K562 (cell line): ENCODE results near the gene TMPRSS9. TPM values are rescaled to one million over a fixed set of nuclear protein-coding genes. Genes with fewer than 3 reads are reported as not detected.

ENCODE experiments used
- ATAC-seq: fragments of 200-7000 bp; cut with Tn5 transposase; 3 replicates; pipeline ENCODE4 v1.9.1; 2020; ENCODE audit warnings: moderate library complexity
- BruUV-seq: library from RNA; stranded (reverse); fragments of 400-500 nt; replicated peaks from 2 replicates; lab custom pipeline; 2021; lab: Mats Ljungman, UMichigan
- CTCF ChIA-PET: fragments of 300-600 bp; formaldehyde crosslinking; extraction: SDS; loops from one replicate; lab custom pipeline; 2021; ENCODE audit warnings: low intra/inter-chr PET ratio; lab: Yijun Ruan, JAX
- POLR2A ChIA-PET: fragments of 300-600, 350-650 bp; sonication (Branson Sonifier 250); formaldehyde crosslinking; extraction: SDS; loops from one replicate; lab custom pipeline; 2021; ENCODE audit warnings: antibody characterized with exemption, inconsistent platforms; lab: Yijun Ruan, JAX
- DNase-seq, 4 experiments: peaks; one replicate each; pipeline versions ENCODE4 v3.0.0 to v3.0.0-alpha.2; 2011 to 2018; ENCODE audit warnings: low spot score in 3 of 4, mixed read lengths in 3 of 4; ENCODE audit errors: extremely low read depth in 1 of 4
- FAIRE-seq: peaks from 2 replicates; lab custom pipeline; 2011; peaks lifted over from hg19 to GRCh38; lab: Jason Lieb, UNC
- H2AFZ ChIP-seq: 2 replicates; pipeline ENCODE4 v1.6.0; 2011; ENCODE audit warnings: low read depth, low read length, control low read depth, inconsistent platforms
- H3K27ac ChIP-seq: fragments of 200-600 bp; 3 replicates; pipeline ENCODE4 v1.8.0; 2011; ENCODE audit warnings: low read depth, mild to moderate bottlenecking, control low read depth, inconsistent platforms, low read length, moderate library complexity, mixed read lengths; ENCODE audit errors: extremely low read depth
- H3K27me3 ChIP-seq, 2 experiments: fragments of 300-600 bp in 1 of 2; 2 replicates in 1 of 2; 3 replicates in 1 of 2; pipeline versions ENCODE4 v1.6.0 to v1.8.0; 2011; ENCODE audit warnings: inconsistent platforms in 2 of 2, low read length in 2 of 2, mild to moderate bottlenecking in 1 of 2, mixed read lengths in 1 of 2, moderate library complexity in 1 of 2; ENCODE audit not compliant: control insufficient read depth in 2 of 2, insufficient read depth in 2 of 2
- H3K36me3 ChIP-seq: fragments of 300-600 bp; 3 replicates; pipeline ENCODE4 v1.8.0; 2011; ENCODE audit warnings: mild to moderate bottlenecking, low read length, inconsistent platforms; ENCODE audit not compliant: control insufficient read depth, insufficient read depth
- H3K4me1 ChIP-seq, 2 experiments: fragments of 200-600 bp in 1 of 2; replicated peaks in 1 of 2; 2 replicates in 1 of 2; 3 replicates in 1 of 2; pipeline versions ENCODE4 v1.5.1 to v1.8.0; 2011; ENCODE audit warnings: inconsistent platforms in 2 of 2, low read length in 2 of 2, mild to moderate bottlenecking in 1 of 2, mixed read lengths in 1 of 2, moderate library complexity in 1 of 2; ENCODE audit not compliant: control insufficient read depth in 2 of 2, insufficient read depth in 2 of 2
- H3K4me2 ChIP-seq: 2 replicates; pipeline ENCODE4 v1.6.1; 2011; ENCODE audit warnings: low read length, control low read depth, inconsistent platforms, mixed read lengths; ENCODE audit not compliant: insufficient read depth
- H3K4me3 ChIP-seq: fragments of 200-600 bp; sonication (generic), shearing (Covaris generic); 2 replicates; pipeline ENCODE4 v1.5.1; 2016; ENCODE audit warnings: control low read depth, inconsistent platforms
- H3K79me2 ChIP-seq: fragments of 200-600 bp; 3 replicates; pipeline ENCODE4 v1.8.0; 2011; ENCODE audit warnings: low read length, inconsistent platforms; ENCODE audit not compliant: control insufficient read depth, insufficient read depth
- H3K9ac ChIP-seq, 2 experiments: 2 replicates each; pipeline versions ENCODE4 v1.6.0 to v1.6.1; 2011; ENCODE audit warnings: low read depth in 2 of 2, low read length in 2 of 2, control low read depth in 1 of 2, inconsistent platforms in 1 of 2, mild to moderate bottlenecking in 1 of 2, mixed read lengths in 1 of 2; ENCODE audit not compliant: insufficient read depth in 1 of 2
- H3K9me1 ChIP-seq: one replicate; pipeline ENCODE4 v1.6.0; 2011; ENCODE audit warnings: inconsistent platforms, mild to moderate bottlenecking, low read length, moderate library complexity; ENCODE audit not compliant: control insufficient read depth, insufficient read depth
- H3K9me3 ChIP-seq: replicated peaks from 2 replicates; pipeline ENCODE4 v1.5.1; 2011; ENCODE audit warnings: low read depth, low read length, inconsistent platforms; ENCODE audit not compliant: control insufficient read depth, insufficient read depth
- H4K20me1 ChIP-seq: replicated peaks from 2 replicates; pipeline ENCODE4 v1.6.1; 2011; ENCODE audit warnings: low read length, inconsistent platforms, mixed read lengths; ENCODE audit not compliant: control insufficient read depth, insufficient read depth
- ATF3 ChIP-seq, 2 experiments: fragments of 450-650 bp in 1 of 2; sonication (generic) in 1 of 2; formaldehyde crosslinking in 1 of 2; IDR thresholded peaks in 1 of 2; conservative IDR thresholded peaks in 1 of 2; 2 replicates each; pipeline versions ENCODE4 v1.6.1 to v1.8.1; 2016 to 2023; ENCODE audit warnings: mild to moderate bottlenecking in 2 of 2, moderate library complexity in 2 of 2, inconsistent platforms in 1 of 2, missing genetic modification reagents in 1 of 2
- ERF ChIP-seq: fragments of 450-650 bp; formaldehyde crosslinking; IDR thresholded peaks from 2 replicates; pipeline ENCODE4 v1.4.0; 2020; ENCODE audit warnings: mild to moderate bottlenecking, mixed read lengths
- MEF2D ChIP-seq: conservative IDR thresholded peaks from 2 replicates; pipeline ENCODE4 v1.6.1; 2016; ENCODE audit warnings: low read depth, missing genetic modification characterization, missing compliant biosample characterization
- MTF1 ChIP-seq: fragments of 250-450 bp; sonication (Bioruptor Pico); IDR thresholded peaks from 2 replicates; pipeline ENCODE4 v1.9.0; 2021; ENCODE audit warnings: moderate library complexity, mild to moderate bottlenecking, inconsistent platforms, borderline replicate concordance
- MYNN ChIP-seq, 2 experiments: sonication (generic); formaldehyde crosslinking in 1 of 2; IDR thresholded peaks; 2 replicates each; pipeline versions ENCODE4 v1.5.0 to v1.6.1; 2016 to 2020; ENCODE audit warnings: antibody characterized with exemption in 1 of 2, missing genetic modification reagents in 1 of 2
- NFRKB ChIP-seq: fragments of 450-650 bp; IDR thresholded peaks from 2 replicates; pipeline ENCODE4 v1.6.1; 2016; ENCODE audit warnings: low read depth
- POLR2B ChIP-seq: fragments of 450-650 bp; IDR thresholded peaks from 2 replicates; pipeline ENCODE4 v1.6.1; 2018; ENCODE audit warnings: low read depth; ENCODE audit not compliant: partially characterized antibody
- RBM22 ChIP-seq: fragments of 200-400 bp; formaldehyde crosslinking; IDR thresholded peaks from 2 replicates; pipeline ENCODE4 v1.6.1; 2018; ENCODE audit warnings: low read length, low read depth; ENCODE audit not compliant: poor library complexity, severe bottlenecking
- STAT5A ChIP-seq: IDR thresholded peaks from 2 replicates; pipeline ENCODE4 v1.6.1; 2012; ENCODE audit warnings: low read length, inconsistent platforms, borderline replicate concordance
- USF1 ChIP-seq: sonication (generic); formaldehyde crosslinking; IDR thresholded peaks from 2 replicates; pipeline ENCODE4 v1.9.0; 2022; ENCODE audit warnings: mild to moderate bottlenecking, missing genetic modification reagents
- ZHX1 ChIP-seq: fragments of 150-350 bp; conservative IDR thresholded peaks from 2 replicates; pipeline ENCODE4 v1.6.1; 2014; ENCODE audit warnings: low read length
- ZNF133 ChIP-seq: fragments of 250-450 bp; sonication (Bioruptor Pico); IDR thresholded peaks from 2 replicates; pipeline ENCODE4 v1.4.0; 2020; ENCODE audit warnings: mild to moderate bottlenecking
- ZNF253 ChIP-seq: fragments of 250-450 bp; sonication (Bioruptor Pico); conservative IDR thresholded peaks from 2 replicates; pipeline ENCODE4 v1.6.1; 2021; ENCODE audit warnings: mild to moderate bottlenecking
- ZNF280B ChIP-seq: fragments of 250-450 bp; sonication (Bioruptor Pico); IDR thresholded peaks from 2 replicates; pipeline ENCODE4 v1.5.1; 2021; ENCODE audit warnings: mild to moderate bottlenecking
- ZNF668 ChIP-seq: fragments of 250-450 bp; sonication (Bioruptor Pico); IDR thresholded peaks from 2 replicates; pipeline ENCODE4 v1.8.0; 2022; ENCODE audit warnings: mild to moderate bottlenecking, inconsistent platforms
- WGBS: fragments of 100-300 bp; shearing (Covaris generic); methylation state at CpG from one replicate; pipeline ENCODE4 v1.1.6; 2016; ENCODE audit warnings: low coverage, mixed read lengths; ENCODE audit not compliant: insufficient coverage; ENCODE audit errors: missing lambda C conversion rate; 5-methylcytosine and 5-hydroxymethylcytosine counted together
- in situ Hi-C: fragments of 300-500 bp; cut with MboI; formaldehyde crosslinking; loops from 4 replicates; pipeline ENCODE4 v1.15.0; 2018; ENCODE audit warnings: inconsistent platforms, mixed read lengths
- intact Hi-C: fragments of 100-400 bp; cut with micrococcal nuclease; formaldehyde crosslinking; loops from 2 replicates; pipeline ENCODE4 v1.14.2; 2022
- polyA plus RNA-seq, 8 experiments: library from polyadenylated mRNA; depleted of rRNA in 4 of 8; stranded (reverse) in 5 of 8; unstranded in 3 of 8; fragments of >200 nt; fragmentation: Nextera tagmentation in 2 of 8; fragmentation: Illumina TruSeq in 1 of 8; extraction: Ambion mirVana in 2 of 8; extraction: Trizol in 1 of 8; gene quantifications; 2 replicates each; pipeline versions ENCODE4 v1.2.1 to v1.2.3, GENCODE V29; 2011 to 2014; ENCODE audit warnings: inconsistent platforms in 1 of 8, missing spikeins in 1 of 8
- total RNA-seq, 7 experiments: library from RNA; depleted of rRNA in 6 of 7; stranded (reverse); fragments of >200 nt in 6 of 7; fragmentation: Illumina TruSeq in 2 of 7; extraction: Trizol in 2 of 7; gene quantifications; 2 replicates each; pipeline versions ENCODE4 v1.2.1 to v1.2.3, GENCODE V29; 2011 to 2021; ENCODE audit warnings: low replicate concordance in 1 of 7

Gene TMPRSS9
- total and polyA plus RNA-seq, 9 of the 15 experiments (the other 6 are each of a cell fraction or from before 2014, with no cell fraction given): 0.01 to 0.03 TPM; not detected in 7

GRCh38 chr19:2413629-2414028 lies 53.6 kb downstream of the TMPRSS9 start:
- Histone ChIP-seq H3K9me3 (no peaks in the 10 kb centered on the region; the same call in 1 of the 2 replicates), H3K9me1 (no peaks in the 10 kb centered on the region), H3K27me3 (peaks cover 0 to 4% of the 10 kb centered on the region in 2 experiments; a peak in 1 of 5 replicates), H4K20me1 (no peaks in the 10 kb centered on the region), H2AFZ (no peak overlapping the region), H3K4me3 (no peak overlapping the region), H3K79me2 (no peaks in the 10 kb centered on the region), H3K4me1 (peaks cover 0 to 16% of the 10 kb centered on the region in 2 experiments; a peak in 2 of 5 replicates), H3K27ac (no peak overlapping the region), H3K9ac (0 out of 4 replicates have a peak overlapping the region, but pooled peaks of 1 of the 2 experiments have one; percentile 2), H3K36me3 (peaks cover 23% of the 10 kb centered on the region; the same call in 1 of the 3 replicates), H3K4me2 (no peak overlapping the region)
- in situ Hi-C loops (no loop called here), intact Hi-C loops (no loop called here)
- ChIA-PET POLR2A (interaction anchor here (2.0 kb wide), 1 partner anchor 11 kb away, joined by 6 read pairs; no protein-coding TSS in a partner anchor), CTCF (no interaction called here)
- peak in 1 of 4 experiments; percentile 6 for DNase-seq
- no peak for FAIRE-seq
- no peak for ATAC-seq
- BruUV-seq: no TSS peak
- WGBS: 54% methylated on average over 16 of the region's 16 CpGs
- TF ChIP-seq ERF (no peak), ZNF253 (CRISPR knock-in tag) (no peak), ZNF280B (CRISPR knock-in tag) (no peak), STAT5A (0 out of 2 replicates have a peak, but pooled peaks have one; percentile 7), ZNF668 (CRISPR knock-in tag) (no peak), POLR2B (no peak), MTF1 (CRISPR knock-in tag) (no peak), MEF2D (no peak), ATF3 (IDR thresholded peaks at IDR 0.05) (no peak), ATF3 (CRISPR knock-in tag; conservative IDR thresholded peaks at IDR 0.05) (no peak), RBM22 (peak; percentile 58), ZNF133 (CRISPR knock-in tag) (no peak), ZHX1 (no peak), NFRKB (no peak), USF1 (CRISPR knock-in tag) (no peak), MYNN (IDR thresholded peaks at IDR 0.05) (0 out of 2 replicates have a peak, but pooled peaks have one; percentile 14), MYNN (CRISPR knock-in tag; IDR thresholded peaks at IDR 0.05) (no peak)
